MM.1S (cell line): ENCODE results near the gene EXOC4.

Experiments
- DNase-seq: peaks from one replicate; pipeline ENCODE4 v3.0.0-alpha.2; 2015
- H2AFZ ChIP-seq: fragments of 300-600 bp; sonication (generic); 2 replicates; pipeline ENCODE4 v1.6.0; 2016; ENCODE audit warnings: antibody characterized with exemption, low read length
- H3F3A ChIP-seq: fragments of 300-600 bp; sonication (generic); 2 replicates; pipeline ENCODE4 v1.6.1; 2016; ENCODE audit warnings: mild to moderate bottlenecking, antibody characterized with exemption, low read length, moderate library complexity, mixed read lengths; ENCODE audit not compliant: insufficient read depth
- H3K27ac ChIP-seq: fragments of 300-600 bp; sonication (generic); 2 replicates; pipeline ENCODE4 v1.5.1; 2016; ENCODE audit warnings: mild to moderate bottlenecking, low read length
- H3K27me3 ChIP-seq: fragments of 300-600 bp; sonication (generic); replicated peaks from 2 replicates; pipeline ENCODE4 v1.6.0; 2016; ENCODE audit warnings: low read length; ENCODE audit not compliant: insufficient read depth
- H3K36me3 ChIP-seq: fragments of 300-600 bp; sonication (generic); replicated peaks from 2 replicates; pipeline ENCODE4 v1.6.1; 2016; ENCODE audit warnings: mild to moderate bottlenecking, low read length, mixed read lengths; ENCODE audit not compliant: insufficient read depth
- H3K4me1 ChIP-seq: fragments of 300-600 bp; sonication (generic); 2 replicates; pipeline ENCODE4 v1.6.1; 2016; ENCODE audit warnings: low read length, mixed read lengths
- H3K4me2 ChIP-seq: fragments of 300-600 bp; sonication (generic); 2 replicates; pipeline ENCODE4 v1.6.0; 2016; ENCODE audit warnings: low read depth, low read length
- H3K4me3 ChIP-seq: fragments of 300-600 bp; sonication (generic); 2 replicates; pipeline ENCODE4 v1.5.1; 2016; ENCODE audit warnings: low read length, mixed read lengths
- H3K79me2 ChIP-seq: fragments of 300-600 bp; sonication (generic); 2 replicates; pipeline ENCODE4 v1.6.1; 2016; ENCODE audit warnings: mixed run types, low read length, mixed read lengths
- H3K9ac ChIP-seq: fragments of 300-600 bp; sonication (generic); 2 replicates; pipeline ENCODE4 v1.6.1; 2016; ENCODE audit warnings: low read length, mixed read lengths
- H3K9me2 ChIP-seq: fragments of 300-600 bp; sonication (generic); replicated peaks from 2 replicates; pipeline ENCODE4 v1.6.1; 2016; ENCODE audit warnings: mild to moderate bottlenecking, low read length, mixed read lengths; ENCODE audit not compliant: insufficient read depth
- H3K9me3 ChIP-seq: fragments of 300-600 bp; sonication (generic); replicated peaks from 2 replicates; pipeline ENCODE4 v1.6.1; 2016; ENCODE audit warnings: mild to moderate bottlenecking, low read length, mixed read lengths; ENCODE audit not compliant: insufficient read depth
- H4K20me1 ChIP-seq: fragments of 300-600 bp; sonication (generic); 2 replicates; pipeline ENCODE4 v1.6.1; 2016; ENCODE audit warnings: mild to moderate bottlenecking, low read length, moderate library complexity, mixed read lengths; ENCODE audit not compliant: insufficient read depth
- EZH2 ChIP-seq: fragments of 300-600 bp; sonication (generic); optimal IDR thresholded peaks from 2 replicates; pipeline ENCODE3; 2017; ENCODE audit warnings: low read depth, mild to moderate bottlenecking, antibody characterized with exemption, low read length, mixed read lengths
- EZH2phosphoT487 ChIP-seq: fragments of 300-600 bp; sonication (generic); IDR thresholded peaks from 2 replicates; pipeline ENCODE4 v1.6.1; 2018; ENCODE audit warnings: antibody characterized with exemption, low read length
- TF ChIP-seq, protein P1 (sequence below): fragments of 300-600 bp; sonication (generic); IDR thresholded peaks from 2 replicates; pipeline ENCODE4 v1.5.1; 2016; ENCODE audit warnings: antibody characterized with exemption, low read length, mixed read lengths

The EXOC4 gene

DNA sequence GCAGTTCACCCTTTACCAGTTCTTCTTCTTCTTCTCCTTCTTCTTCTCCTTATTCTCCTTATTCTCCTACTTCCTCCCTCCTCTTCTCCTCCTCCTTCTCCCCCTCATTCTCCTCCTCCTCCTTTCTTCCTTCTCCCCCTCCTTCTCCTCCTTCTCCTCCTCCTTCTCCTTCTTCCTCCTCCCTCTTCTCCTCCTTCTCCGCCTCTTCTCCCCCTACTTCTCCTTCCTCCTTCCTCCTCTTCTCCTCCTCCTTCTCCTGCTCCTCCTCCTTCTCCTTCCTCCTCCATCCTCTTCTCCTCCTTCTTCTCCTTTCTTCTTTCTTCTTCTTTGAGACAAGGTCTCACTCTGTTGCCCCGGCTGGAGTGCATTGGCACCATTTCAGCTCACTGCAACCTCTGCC, 816.3 kb downstream of the EXOC4 start:
- Histone ChIP-seq H3K36me3 (no peaks in the 10 kb centered on the region), H3K4me2 (no peak overlapping the region), H3K27ac (no peak overlapping the region), H3K79me2 (no peaks in the 10 kb centered on the region), H3K4me1 (peaks cover 39% of the 10 kb centered on the region), H3K4me3 (no peak overlapping the region), H3F3A (peaks cover 21% of the 10 kb centered on the region), H4K20me1 (no peaks in the 10 kb centered on the region), H3K9me3 (no peaks in the 10 kb centered on the region), H3K9me2 (no peaks in the 10 kb centered on the region), H3K9ac (no peak overlapping the region), H3K27me3 (no peaks in the 10 kb centered on the region), H2AFZ (no peak overlapping the region)
- no peak for TF ChIP-seq EZH2
- no peak for TF ChIP-seq EZH2phosphoT487
- TF ChIP-seq, protein P1, sequence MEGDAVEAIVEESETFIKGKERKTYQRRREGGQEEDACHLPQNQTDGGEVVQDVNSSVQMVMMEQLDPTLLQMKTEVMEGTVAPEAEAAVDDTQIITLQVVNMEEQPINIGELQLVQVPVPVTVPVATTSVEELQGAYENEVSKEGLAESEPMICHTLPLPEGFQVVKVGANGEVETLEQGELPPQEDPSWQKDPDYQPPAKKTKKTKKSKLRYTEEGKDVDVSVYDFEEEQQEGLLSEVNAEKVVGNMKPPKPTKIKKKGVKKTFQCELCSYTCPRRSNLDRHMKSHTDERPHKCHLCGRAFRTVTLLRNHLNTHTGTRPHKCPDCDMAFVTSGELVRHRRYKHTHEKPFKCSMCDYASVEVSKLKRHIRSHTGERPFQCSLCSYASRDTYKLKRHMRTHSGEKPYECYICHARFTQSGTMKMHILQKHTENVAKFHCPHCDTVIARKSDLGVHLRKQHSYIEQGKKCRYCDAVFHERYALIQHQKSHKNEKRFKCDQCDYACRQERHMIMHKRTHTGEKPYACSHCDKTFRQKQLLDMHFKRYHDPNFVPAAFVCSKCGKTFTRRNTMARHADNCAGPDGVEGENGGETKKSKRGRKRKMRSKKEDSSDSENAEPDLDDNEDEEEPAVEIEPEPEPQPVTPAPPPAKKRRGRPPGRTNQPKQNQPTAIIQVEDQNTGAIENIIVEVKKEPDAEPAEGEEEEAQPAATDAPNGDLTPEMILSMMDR, result no peak
- no peak for DNase-seq

DNA sequence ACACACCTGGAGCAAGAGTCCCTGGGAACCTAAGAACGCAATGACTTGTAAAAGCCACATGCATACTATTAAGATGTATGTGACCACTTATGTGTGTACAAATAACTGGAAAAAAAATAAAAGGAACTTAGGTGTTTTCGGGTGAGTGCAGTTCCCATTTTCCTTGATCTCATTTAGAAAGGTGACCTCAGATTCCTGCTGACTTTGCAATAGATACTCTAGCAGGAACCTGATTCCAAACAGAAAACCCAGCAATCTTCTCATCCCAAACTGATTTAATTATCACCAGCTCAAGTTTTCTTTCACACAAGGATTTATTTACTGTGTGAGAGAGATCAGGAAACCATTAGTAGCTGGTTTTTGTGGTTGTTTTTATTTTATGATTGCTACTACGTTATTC, 817.8 kb downstream of the EXOC4 start:
- no peak for DNase-seq
- Histone ChIP-seq H3K27me3 (no peaks in the 10 kb centered on the region), H3K4me2 (peak overlapping the region; percentile 51; the same call in 1 of the 2 replicates), H3K9me2 (no peaks in the 10 kb centered on the region), H3K9me3 (no peaks in the 10 kb centered on the region), H3K4me3 (no peak overlapping the region), H3K9ac (no peak overlapping the region), H3K4me1 (peaks cover 39% of the 10 kb centered on the region), H3K27ac (peak overlapping the region; percentile 69; the same call in 1 of the 2 replicates), H3K79me2 (no peaks in the 10 kb centered on the region), H3K36me3 (no peaks in the 10 kb centered on the region), H2AFZ (no peak overlapping the region), H4K20me1 (no peaks in the 10 kb centered on the region), H3F3A (peaks cover 21% of the 10 kb centered on the region)
- TF ChIP-seq, protein P1, result no peak
- TF ChIP-seq EZH2 (no peak), EZH2phosphoT487 (no peak)

DNA sequence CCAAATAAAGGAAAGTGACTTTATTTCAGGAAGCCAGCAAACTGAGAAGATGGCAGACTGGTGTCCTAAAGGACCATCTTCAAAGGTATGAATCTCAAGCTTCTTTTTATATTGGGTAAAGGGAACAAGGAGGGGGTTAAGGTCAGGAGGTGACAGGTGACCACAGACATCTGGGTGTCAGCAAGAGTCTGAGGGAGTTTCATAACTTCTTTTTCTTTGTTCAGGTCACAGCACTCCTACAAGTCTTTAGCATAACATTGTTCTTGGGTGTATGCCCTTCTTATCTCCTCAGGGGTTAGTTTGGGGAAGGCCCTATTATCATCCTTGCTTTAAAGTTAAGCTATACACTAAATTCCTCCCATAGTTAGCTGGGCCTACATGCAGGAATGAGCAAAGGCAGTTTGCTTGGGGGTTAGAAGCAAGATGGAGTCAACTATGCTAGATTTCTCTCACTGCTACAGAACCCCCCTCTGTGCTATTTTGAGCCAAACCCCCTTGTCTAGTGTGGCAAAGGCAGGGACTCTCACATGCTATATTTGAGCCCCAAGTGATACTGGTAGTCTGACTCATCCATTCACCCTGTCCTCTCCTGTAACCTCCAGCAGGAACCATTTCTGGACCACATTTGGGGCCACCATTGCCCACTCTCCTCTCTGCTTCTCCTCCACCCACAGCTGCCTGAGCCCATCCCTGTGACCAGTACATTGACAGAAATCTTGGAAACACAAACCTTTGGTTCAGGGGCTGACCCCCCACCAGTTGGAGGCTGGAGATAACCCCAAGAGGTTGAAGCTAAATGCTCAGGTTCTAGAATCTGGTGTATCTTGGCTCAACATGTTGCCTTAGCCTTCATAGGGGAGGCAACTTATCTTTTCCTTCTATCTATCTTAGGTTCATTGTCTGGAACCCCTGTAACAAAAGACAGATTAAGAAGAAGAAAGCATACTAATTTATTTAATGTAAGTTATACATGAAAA, 818.8 kb downstream of the EXOC4 start:
- no peak overlapping the region for H2AFZ ChIP-seq
- peaks cover 39% of the 10 kb centered on the region for H3K4me1 ChIP-seq
- no peaks in the 10 kb centered on the region for H3K9me3 ChIP-seq
- DNase-seq, result peak; percentile 87
- no peak for TF ChIP-seq EZH2
- TF ChIP-seq EZH2phosphoT487, result no peak
- TF ChIP-seq, protein P1, result no peak
- H3K27ac ChIP-seq, result peak overlapping the region; percentile 69
- H3K79me2 ChIP-seq, result no peaks in the 10 kb centered on the region
- no peak overlapping the region for H3K4me3 ChIP-seq
- H3K36me3 ChIP-seq, result no peaks in the 10 kb centered on the region
- no peaks in the 10 kb centered on the region for H3K27me3 ChIP-seq
- H4K20me1 ChIP-seq, result no peaks in the 10 kb centered on the region
- no peak overlapping the region for H3K9ac ChIP-seq
- H3K4me2 ChIP-seq, result peak overlapping the region; percentile 51
- H3K9me2 ChIP-seq, result no peaks in the 10 kb centered on the region
- H3F3A ChIP-seq, result peaks cover 21% of the 10 kb centered on the region
